Epithelial cell of proximal tubule (primary cell): ENCODE measurements around the gene KCNQ1. TPM values are rescaled to one million over a fixed set of nuclear protein-coding genes. Genes with fewer than 3 reads are reported as not detected.

Source experiments
- DNase-seq: peaks from one replicate; pipeline ENCODE4 v3.0.0-alpha.2; 2011; ENCODE audit warnings: low read depth
- H3K4me3 ChIP-seq: 2 replicates; pipeline ENCODE4 v1.5.1; 2011; ENCODE audit warnings: low read depth, mild to moderate bottlenecking, low read length
- total RNA-seq: library from RNA; depleted of rRNA; stranded (reverse); fragments of >200 nt; gene quantifications from 2 replicates; pipeline ENCODE4 v1.2.3, GENCODE V29; 2015
- TF ChIP-seq, protein P1 (sequence below): conservative IDR thresholded peaks from 2 replicates; pipeline ENCODE4 v1.5.1; 2012; ENCODE audit warnings: low read depth, mild to moderate bottlenecking, low read length

KCNQ1 gene
- total RNA-seq, 1 donor from 2014 or later, result 0.46 TPM

DNA sequence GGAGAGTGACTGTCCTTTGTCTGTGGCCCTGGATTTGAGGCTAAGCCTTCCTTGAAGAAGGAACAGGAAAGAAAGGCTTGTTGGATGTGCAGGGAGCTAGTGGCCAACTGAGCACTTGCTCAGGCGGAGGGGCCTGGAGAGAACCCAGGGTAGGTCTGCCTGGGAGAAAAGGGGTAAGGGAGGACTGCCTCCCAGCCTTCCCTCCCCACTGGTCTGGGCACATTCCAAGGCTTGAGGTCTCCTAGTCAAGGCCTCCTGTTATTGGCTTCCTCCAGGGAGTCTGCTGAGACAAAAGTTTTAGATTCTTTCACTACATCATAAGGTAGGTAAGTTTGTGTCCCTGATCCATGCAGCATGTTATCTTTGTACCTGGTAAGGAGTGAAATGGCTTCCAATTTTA, 239.8 kb downstream of the KCNQ1 start:
- DNase-seq, result no peak
- no peak overlapping the region for H3K4me3 ChIP-seq
- TF ChIP-seq, protein P1, sequence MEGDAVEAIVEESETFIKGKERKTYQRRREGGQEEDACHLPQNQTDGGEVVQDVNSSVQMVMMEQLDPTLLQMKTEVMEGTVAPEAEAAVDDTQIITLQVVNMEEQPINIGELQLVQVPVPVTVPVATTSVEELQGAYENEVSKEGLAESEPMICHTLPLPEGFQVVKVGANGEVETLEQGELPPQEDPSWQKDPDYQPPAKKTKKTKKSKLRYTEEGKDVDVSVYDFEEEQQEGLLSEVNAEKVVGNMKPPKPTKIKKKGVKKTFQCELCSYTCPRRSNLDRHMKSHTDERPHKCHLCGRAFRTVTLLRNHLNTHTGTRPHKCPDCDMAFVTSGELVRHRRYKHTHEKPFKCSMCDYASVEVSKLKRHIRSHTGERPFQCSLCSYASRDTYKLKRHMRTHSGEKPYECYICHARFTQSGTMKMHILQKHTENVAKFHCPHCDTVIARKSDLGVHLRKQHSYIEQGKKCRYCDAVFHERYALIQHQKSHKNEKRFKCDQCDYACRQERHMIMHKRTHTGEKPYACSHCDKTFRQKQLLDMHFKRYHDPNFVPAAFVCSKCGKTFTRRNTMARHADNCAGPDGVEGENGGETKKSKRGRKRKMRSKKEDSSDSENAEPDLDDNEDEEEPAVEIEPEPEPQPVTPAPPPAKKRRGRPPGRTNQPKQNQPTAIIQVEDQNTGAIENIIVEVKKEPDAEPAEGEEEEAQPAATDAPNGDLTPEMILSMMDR, result no peak

DNA sequence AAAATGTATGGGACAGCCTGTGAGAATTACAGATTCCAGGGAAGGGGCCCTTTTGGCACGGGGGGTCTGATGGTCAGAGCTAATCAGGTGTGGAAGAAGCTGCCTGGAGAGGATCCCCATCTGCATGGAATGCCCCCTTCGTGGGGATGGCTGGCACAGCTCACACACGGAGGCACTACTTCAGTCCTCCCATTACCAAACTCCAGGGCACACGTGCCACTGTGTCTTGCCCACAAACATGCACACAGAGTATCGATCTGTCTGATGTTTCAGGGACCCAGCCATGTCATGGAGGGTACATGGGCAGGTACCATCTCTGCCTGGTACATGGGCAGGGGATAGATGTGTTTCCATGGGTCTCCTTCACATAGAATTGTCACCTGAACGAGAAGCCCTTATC, 240.2 kb downstream of the KCNQ1 start:
- no peak overlapping the region for H3K4me3 ChIP-seq
- no peak for DNase-seq
- TF ChIP-seq, protein P1, result no peak

DNA sequence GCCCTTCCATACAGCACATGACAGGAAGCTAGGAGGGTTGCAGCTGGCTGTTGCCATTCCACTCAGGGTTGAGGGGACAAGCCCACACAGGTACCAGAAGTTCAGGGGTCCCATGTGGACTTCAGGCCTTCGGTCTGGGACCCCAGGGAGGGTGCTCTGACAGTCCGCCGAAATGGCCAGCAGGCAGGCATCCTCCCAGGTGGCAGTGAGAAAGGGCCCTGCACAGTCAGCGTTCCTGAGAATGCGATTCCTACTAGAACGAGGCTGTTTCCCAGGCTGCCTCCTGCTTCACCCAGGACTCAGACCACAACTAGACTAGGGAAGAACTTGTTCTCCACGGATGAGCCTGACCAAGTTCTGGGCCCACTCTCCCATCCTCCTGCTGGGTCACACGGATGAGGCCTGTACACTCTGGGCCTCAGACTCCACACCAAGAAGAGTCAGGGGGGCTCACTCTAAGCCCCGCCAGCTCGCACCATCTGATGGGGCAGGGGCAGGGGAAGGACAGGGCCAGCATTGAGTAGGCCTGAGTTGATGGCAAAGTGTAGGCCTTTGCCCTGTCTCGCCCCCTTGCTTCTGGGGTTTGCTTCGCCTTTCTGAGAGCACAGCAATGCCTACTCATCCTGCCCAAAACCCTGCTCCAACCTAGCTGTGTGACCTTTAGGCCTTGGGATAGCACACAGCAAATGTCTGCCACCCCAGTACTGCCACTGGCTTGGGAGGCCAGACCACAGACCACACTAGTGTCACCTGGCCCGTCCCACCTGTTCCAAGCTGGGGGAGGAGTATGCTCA, 241.0 kb downstream of the KCNQ1 start:
- TF ChIP-seq, protein P1, result no peak
- no peak overlapping the region for H3K4me3 ChIP-seq
- no peak for DNase-seq

DNA sequence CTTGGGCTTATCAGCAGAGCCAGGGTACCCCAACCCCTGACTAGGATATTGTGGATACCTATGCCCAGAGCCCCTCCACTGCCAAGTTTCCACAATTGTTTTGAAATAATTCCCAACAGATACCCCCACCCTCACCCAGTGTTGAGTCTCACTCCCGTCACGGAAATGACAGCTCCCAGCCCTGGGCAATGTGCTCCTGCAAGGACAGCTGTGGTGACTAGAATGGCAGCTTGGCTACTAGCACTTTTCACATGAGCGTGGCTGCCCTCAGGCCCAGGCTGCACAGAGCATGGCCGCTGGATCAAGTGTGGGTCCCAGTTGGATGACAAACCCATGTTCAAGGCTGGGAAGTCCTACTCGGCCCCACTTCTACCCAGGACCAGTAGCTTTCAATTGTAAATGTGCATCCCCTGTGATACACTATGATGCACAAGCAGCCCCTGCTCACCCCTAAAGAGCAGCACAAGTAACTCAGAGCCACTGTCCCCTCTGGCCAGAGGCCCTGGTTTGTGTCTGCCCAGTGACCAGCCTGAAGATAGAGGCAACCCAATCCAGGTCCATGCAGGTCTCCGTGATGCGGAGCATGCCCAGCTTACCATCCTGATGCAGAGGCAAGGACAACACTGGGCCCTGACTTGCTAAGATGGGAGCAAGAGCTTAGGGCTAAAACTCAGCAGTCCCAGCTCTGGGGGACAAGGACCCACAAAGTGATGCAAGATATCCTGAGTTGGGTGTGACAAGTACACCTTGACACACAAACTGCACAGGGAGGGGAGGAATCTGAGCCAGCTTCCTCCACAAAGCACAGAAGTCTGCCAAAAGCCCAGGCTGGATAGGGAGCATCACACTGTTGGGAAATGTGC, 241.8 kb downstream of the KCNQ1 start:
- no peak overlapping the region for H3K4me3 ChIP-seq
- TF ChIP-seq, protein P1, result no peak
- no peak for DNase-seq

DNA sequence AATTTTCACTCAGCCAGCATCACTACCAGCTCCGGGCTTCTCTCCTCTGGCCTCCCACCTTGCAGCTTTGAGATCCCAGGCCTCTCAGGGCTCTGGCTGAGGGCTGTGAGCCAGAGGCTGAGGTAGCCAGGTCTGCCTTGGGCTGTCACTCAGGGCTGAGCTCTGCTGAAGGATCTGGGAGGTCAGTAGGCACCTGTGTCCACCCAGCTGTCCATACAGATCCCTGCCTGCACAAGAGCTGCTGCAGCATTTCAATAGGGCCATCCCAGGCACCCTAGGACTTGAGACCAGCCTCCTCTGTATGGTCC, 242.4 kb downstream of the KCNQ1 start:
- TF ChIP-seq, protein P1, result no peak
- DNase-seq, result no peak
- no peak overlapping the region for H3K4me3 ChIP-seq

DNA sequence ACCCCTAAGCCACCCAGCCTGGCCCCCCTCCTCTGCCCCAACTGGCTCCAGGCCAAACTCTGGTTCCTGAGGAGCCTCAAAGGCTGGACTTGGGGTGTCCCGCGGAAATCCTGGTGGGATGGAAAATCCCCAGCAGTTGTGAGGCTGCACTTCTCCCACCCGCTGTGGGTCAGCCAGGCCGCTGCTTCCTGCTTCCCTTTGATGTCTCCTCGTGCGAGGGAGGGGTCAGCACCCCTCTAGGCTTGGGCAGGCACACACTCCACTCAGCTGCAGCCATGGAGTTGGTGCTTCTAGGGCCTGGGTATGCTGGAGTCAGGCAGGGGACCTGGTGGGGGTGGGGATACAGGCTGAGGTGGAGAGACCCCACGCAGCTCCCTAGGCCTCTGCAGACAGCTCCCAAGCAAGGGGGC, 243.0 kb downstream of the KCNQ1 start:
- H3K4me3 ChIP-seq, result no peak overlapping the region
- no peak for DNase-seq
- TF ChIP-seq, protein P1, result no peak
